Left forelimb (tissue), 1 donor: ENCODE results near the gene MARCHF9.
"Not testable (repeated sequence)": the region's sequence is repeated elsewhere in the genome, so short reads cannot be mapped to it uniquely, and the experiment has no call there.

Experiments used
- DNase-seq: peaks from one replicate; pipeline ENCODE4 v3.0.0-alpha.2; 2018; ENCODE audit warnings: low spot score

Gene MARCHF9

GRCh38 chr12:57769594-57769993 lies 14.7 kb downstream of the MARCHF9 start:
- DNase-seq = no peak

- no peak for DNase-seq
Measured at GRCh38 chr12:57770734-57771133, 15.8 kb downstream of the MARCHF9 start.

GRCh38 chr12:57771236-57771872 lies 16.5 kb downstream of the MARCHF9 start:
- DNase-seq = no peak

- DNase-seq = peak; percentile 98
Measured at GRCh38 chr12:57771873-57772428, 17.0 kb downstream of the MARCHF9 start, which contains the start of gene METTL1. TSS of gene METTL1 (minus strand) at chr12:57772105. CDS start at chr12:57772083, 22 bp downstream.

- DNase-seq = peak; percentile 83
Measured at GRCh38 chr12:57772429-57773322, 17.8 kb downstream of the MARCHF9 start, which contains the start of gene EEF1AKMT3. TSS of gene EEF1AKMT3 (plus strand) at chr12:57772614. CDS start at chr12:57772725, 111 bp downstream.

GRCh38 chr12:57774634-57775033 lies 19.7 kb downstream of the MARCHF9 start:
- DNase-seq = not testable (repeated sequence)

- no peak for DNase-seq
Measured at GRCh38 chr12:57775044-57775443, 20.1 kb downstream of the MARCHF9 start.

GRCh38 chr12:57775563-57776246 lies 20.8 kb downstream of the MARCHF9 start:
- DNase-seq = no peak

- no peak for DNase-seq
Measured at GRCh38 chr12:57776247-57776587, 21.3 kb downstream of the MARCHF9 start.

GRCh38 chr12:57777367-57777766 lies 22.5 kb downstream of the MARCHF9 start:
- no peak for DNase-seq

GRCh38 chr12:57777911-57778310 lies 23.0 kb downstream of the MARCHF9 start:
- DNase-seq = no peak

- no peak for DNase-seq
Measured at GRCh38 chr12:57779736-57780135, 24.8 kb downstream of the MARCHF9 start.

GRCh38 chr12:57780284-57780897 lies 25.5 kb downstream of the MARCHF9 start:
- DNase-seq = no peak

- no peak for DNase-seq
Measured at GRCh38 chr12:57781244-57781643, 26.3 kb downstream of the MARCHF9 start.

- DNase-seq = no peak
Measured at GRCh38 chr12:57781801-57782200, 26.9 kb downstream of the MARCHF9 start.

GRCh38 chr12:57782243-57782607 lies 27.3 kb downstream of the MARCHF9 start:
- DNase-seq = no peak

- DNase-seq = peak; percentile 97
Measured at GRCh38 chr12:57782608-57783465, 27.9 kb downstream of the MARCHF9 start, which contains the start of gene TSFM. TSS of gene TSFM (plus strand) at chr12:57782787. CDS start at chr12:57782802, 15 bp downstream.

- no peak for DNase-seq
Measured at GRCh38 chr12:57783466-57783801, 28.5 kb downstream of the MARCHF9 start.

- DNase-seq = no peak
Measured at GRCh38 chr12:57783861-57784260, 29.0 kb downstream of the MARCHF9 start.

GRCh38 chr12:57793920-57794319 lies 39.0 kb downstream of the MARCHF9 start:
- DNase-seq = no peak

- no peak for DNase-seq
Measured at GRCh38 chr12:57795354-57795753, 40.5 kb downstream of the MARCHF9 start.
